Lung (tissue), 12 donors: ENCODE results near the gene ZNF599. TPM values are rescaled to one million over a fixed set of nuclear protein-coding genes. Genes with fewer than 3 reads are reported as not detected.

ENCODE experiments used
- ATAC-seq: fragments of 200-7000 bp; cut with Tn5 transposase; one replicate; pipeline ENCODE4 v1.9.1; 2020; ENCODE audit warnings: moderate number of reproducible peaks; ENCODE audit not compliant: insufficient read depth, low FRiP score
- DNase-seq, 3 donors: peaks; one replicate each; pipeline ENCODE4 v3.0.0-alpha.2; 2013 to 2017
- H3K27ac ChIP-seq, 2 donors: one replicate each; pipeline ENCODE4 v1.5.1; 2013; ENCODE audit warnings: mild to moderate bottlenecking in 2 of 2, moderate library complexity in 2 of 2, control low read depth in 1 of 2, inconsistent platforms in 1 of 2, low read depth in 1 of 2, low read length in 1 of 2
- H3K27me3 ChIP-seq, 3 donors: one replicate each; pipeline ENCODE4 v1.5.1; 2013; ENCODE audit warnings: low read length in 2 of 3; ENCODE audit not compliant: control insufficient read depth in 3 of 3, insufficient read depth in 3 of 3
- H3K36me3 ChIP-seq, 4 donors: one replicate each; pipeline ENCODE4 v1.5.1; 2013; ENCODE audit warnings: low read length in 4 of 4, mild to moderate bottlenecking in 1 of 4, moderate library complexity in 1 of 4; ENCODE audit not compliant: control insufficient read depth in 4 of 4, insufficient read depth in 4 of 4
- H3K4me1 ChIP-seq, 5 donors: one replicate each; pipeline ENCODE4 v1.5.1; 2013; ENCODE audit warnings: low read length in 5 of 5, mild to moderate bottlenecking in 2 of 5, moderate library complexity in 1 of 5; ENCODE audit not compliant: control insufficient read depth in 5 of 5, insufficient read depth in 5 of 5
- H3K4me3 ChIP-seq: one replicate; pipeline ENCODE4 v1.5.1; 2013; ENCODE audit warnings: mild to moderate bottlenecking, control low read depth, moderate library complexity
- H3K9ac ChIP-seq, 2 donors: one replicate each; pipeline ENCODE4 v1.5.1; 2013; ENCODE audit warnings: low read length in 2 of 2, control low read depth in 1 of 2; ENCODE audit not compliant: insufficient read depth in 1 of 2
- H3K9me3 ChIP-seq, 4 donors: one replicate each; pipeline ENCODE4 v1.5.1; 2013; ENCODE audit warnings: low read length in 3 of 4, mild to moderate bottlenecking in 1 of 4, moderate library complexity in 1 of 4; ENCODE audit not compliant: control insufficient read depth in 4 of 4, insufficient read depth in 3 of 4
- WGBS, 2 donors: extraction: QIAGEN DNeasy Blood & Tissue Kit; methylation state at CpG; one replicate each; pipeline ENCODE4 v1.1.7; 2013; 5-methylcytosine and 5-hydroxymethylcytosine counted together
- polyA plus RNA-seq, 2 donors: library from polyadenylated mRNA; stranded (reverse); fragments of 200-250 nt; gene quantifications; one replicate each; pipeline ENCODE4 v1.2.1, GENCODE V29; 2013
- total RNA-seq, 2 donors: library from RNA; depleted of rRNA in 1 of 2; stranded (reverse); fragments of >200 nt in 1 of 2; gene quantifications; one replicate each; pipeline ENCODE4 v1.2.1, GENCODE V29; 2014 to 2021
- TF ChIP-seq, protein P1 (sequence below): IDR thresholded peaks from 2 replicates; pipeline ENCODE4 v1.5.1; 2012; ENCODE audit warnings: mild to moderate bottlenecking; ENCODE audit errors: control extremely low read depth, extremely low read depth
- donor health status: control.
- donor health status: control.
- donor health status: Bipolar disorder and iron deficiency.
- donor health status: healthy.
- donor health status: DM: yes; HTN: yes; CAD: no.

The ZNF599 gene
- total and polyA plus RNA-seq, 4 donors = 3.6 to 11.2 (median 6.6) TPM

DNA sequence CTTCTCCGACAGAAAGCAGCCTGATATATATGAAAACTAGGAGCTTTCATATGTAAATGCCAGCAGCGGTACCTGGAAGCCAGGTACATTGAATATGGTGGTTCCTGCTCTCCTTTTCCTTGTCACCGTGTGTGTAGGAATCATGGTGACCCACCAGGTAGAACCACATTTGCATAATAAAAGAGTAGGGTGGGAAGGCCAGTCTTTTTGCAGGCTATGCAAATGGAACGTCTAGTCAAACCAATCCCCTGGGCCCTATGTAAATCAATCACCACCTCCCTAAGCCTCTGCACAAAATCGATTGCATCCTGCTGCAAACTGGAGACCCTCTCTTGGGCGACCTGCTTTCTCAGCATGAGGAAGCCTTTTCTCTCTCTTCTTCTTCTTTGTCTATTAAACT lies 61.1 kb downstream of the ZNF599 start:
- DNase-seq (no peak), ATAC-seq (no peak)
- Histone ChIP-seq H3K4me3 (no peak overlapping the region), H3K27ac (no peak overlapping the region), H3K9ac (no peak overlapping the region), H3K36me3 (no peaks in the 10 kb centered on the region), H3K9me3 (peaks cover 1 to 5% (median 3%) of the 10 kb centered on the region in 4 donors), H3K27me3 (no peaks in the 10 kb centered on the region), H3K4me1 (no peaks in the 10 kb centered on the region)
- TF ChIP-seq, protein P1, sequence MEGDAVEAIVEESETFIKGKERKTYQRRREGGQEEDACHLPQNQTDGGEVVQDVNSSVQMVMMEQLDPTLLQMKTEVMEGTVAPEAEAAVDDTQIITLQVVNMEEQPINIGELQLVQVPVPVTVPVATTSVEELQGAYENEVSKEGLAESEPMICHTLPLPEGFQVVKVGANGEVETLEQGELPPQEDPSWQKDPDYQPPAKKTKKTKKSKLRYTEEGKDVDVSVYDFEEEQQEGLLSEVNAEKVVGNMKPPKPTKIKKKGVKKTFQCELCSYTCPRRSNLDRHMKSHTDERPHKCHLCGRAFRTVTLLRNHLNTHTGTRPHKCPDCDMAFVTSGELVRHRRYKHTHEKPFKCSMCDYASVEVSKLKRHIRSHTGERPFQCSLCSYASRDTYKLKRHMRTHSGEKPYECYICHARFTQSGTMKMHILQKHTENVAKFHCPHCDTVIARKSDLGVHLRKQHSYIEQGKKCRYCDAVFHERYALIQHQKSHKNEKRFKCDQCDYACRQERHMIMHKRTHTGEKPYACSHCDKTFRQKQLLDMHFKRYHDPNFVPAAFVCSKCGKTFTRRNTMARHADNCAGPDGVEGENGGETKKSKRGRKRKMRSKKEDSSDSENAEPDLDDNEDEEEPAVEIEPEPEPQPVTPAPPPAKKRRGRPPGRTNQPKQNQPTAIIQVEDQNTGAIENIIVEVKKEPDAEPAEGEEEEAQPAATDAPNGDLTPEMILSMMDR = no peak
- WGBS, 2 donors = 58 to 72% methylated on average over 6 of the region's 6 CpGs

Other genes with a start within 250 kb of the ZNF599 start
- 1 to 10 TPM in 1 of 2 donors, under 1 TPM in 1; 0.88 to 1.1 TPM for gene SCGB2B2, start 96.1 kb downstream of the ZNF599 start, total RNA-seq
- under 1 TPM; 0.21 to 0.49 TPM for gene SCGB2B2, start 96.1 kb downstream of the ZNF599 start, polyA plus RNA-seq
- 10 to 100 TPM; 22.6 to 50.4 TPM for gene ZNF302, start 95.5 kb downstream of the ZNF599 start, total RNA-seq
- gene ZNF302, start 95.5 kb downstream of the ZNF599 start, polyA plus RNA-seq = 10 to 100 TPM; 10.5 to 21.2 TPM
- gene ZNF181, start 39.0 kb downstream of the ZNF599 start, total RNA-seq = 10 to 100 TPM in 1 of 2 donors, 1 to 10 TPM in 1; 8.5 to 17.7 TPM
- gene ZNF181, start 39.0 kb downstream of the ZNF599 start, polyA plus RNA-seq = 1 to 10 TPM; 5.6 to 5.8 TPM
- 1 to 10 TPM; 3.3 to 5.5 TPM for gene ZNF30, start 153.7 kb upstream of the ZNF599 start, total RNA-seq
- 1 to 10 TPM; 1.5 to 1.9 TPM for gene ZNF30, start 153.7 kb upstream of the ZNF599 start, polyA plus RNA-seq
- 10 to 100 TPM in 1 of 2 donors, 1 to 10 TPM in 1; 8.1 to 17.2 TPM for gene ZNF792, start 191.0 kb upstream of the ZNF599 start, total RNA-seq
- 1 to 10 TPM; 2.0 to 3.7 TPM for gene ZNF792, start 191.0 kb upstream of the ZNF599 start, polyA plus RNA-seq
- gene GRAMD1A, start 227.1 kb upstream of the ZNF599 start, total RNA-seq = 100 to 1,000 TPM; 130 to 137 TPM
- 100 to 1,000 TPM in 1 of 2 donors, 10 to 100 TPM in 1; 92.2 to 217 TPM for gene GRAMD1A, start 227.1 kb upstream of the ZNF599 start, polyA plus RNA-seq